ENCODE results near the gene EN1.

The EN1 gene

DNA sequence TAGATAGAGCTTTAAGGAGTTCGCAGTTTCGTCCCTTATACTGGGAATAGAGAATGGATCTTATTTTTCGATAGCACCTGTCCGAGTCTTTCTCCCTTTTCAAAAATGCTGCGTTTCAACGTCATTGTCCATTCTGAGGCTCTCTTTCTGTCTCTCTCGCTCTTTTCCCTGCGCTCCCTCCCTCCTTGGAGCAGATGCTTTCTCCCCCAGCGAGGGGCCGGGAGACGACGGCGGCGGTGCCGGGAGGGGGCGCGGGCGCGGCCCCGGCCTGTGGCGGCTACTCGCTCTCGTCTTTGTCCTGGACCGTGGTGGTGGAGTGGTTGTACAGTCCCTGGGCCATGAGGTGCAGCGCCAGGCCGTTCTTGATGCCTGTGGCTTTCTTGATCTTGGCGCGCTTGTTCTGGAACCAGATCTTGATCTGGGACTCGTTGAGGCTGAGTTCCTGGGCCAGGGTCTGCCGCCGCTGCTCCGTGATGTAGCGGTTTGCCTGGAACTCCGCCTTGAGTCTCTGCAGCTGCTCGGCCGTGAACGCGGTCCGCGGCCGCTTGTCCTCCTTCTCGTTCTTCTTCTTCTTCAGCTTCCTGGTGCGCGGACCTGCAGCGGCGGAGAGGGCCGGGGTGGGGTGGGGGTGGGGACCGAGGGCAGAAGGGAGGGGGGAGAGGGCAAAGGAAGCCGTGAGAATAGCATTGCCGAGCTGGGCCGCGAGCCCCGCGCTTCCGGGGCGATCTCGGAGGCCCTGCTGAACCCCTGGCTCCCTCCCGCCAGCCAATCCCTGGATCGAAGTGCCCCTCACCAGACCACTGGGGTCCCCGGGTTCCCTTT lies 4.6 kb downstream of the EN1 start:
- no peak for DNase-seq

DNA sequence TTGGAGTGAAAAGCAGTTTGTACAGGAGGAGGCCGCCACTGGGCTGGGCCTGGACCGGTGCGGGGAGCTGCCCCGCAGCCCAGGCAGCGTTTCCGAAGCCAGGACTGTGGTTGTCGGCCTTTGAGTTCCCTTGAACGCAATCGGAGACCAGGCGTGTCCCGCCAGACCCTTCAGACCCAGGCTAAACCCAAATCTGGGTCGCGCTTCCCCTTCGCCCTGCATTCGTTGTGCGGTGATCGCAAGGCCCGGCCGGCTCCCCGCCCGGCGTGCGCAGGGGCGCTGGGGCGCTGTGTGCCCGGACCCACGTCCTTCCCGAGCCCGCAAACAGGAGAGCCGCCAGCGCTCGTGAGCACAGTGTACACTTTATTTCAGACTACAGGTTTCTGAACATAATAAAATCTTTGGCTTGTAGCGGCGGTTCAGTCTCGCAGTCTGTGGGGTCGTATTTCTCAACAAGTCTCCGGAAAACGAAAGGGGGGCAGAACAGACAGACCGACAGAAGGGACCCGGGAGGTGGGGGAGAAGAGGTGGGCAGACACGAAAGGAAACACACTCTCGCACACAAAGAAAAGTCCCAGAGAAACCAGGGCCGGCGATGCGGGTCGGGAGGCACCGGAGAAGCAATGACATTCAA lies 5.5 kb downstream of the EN1 start:
- DNase-seq = no peak

DNA sequence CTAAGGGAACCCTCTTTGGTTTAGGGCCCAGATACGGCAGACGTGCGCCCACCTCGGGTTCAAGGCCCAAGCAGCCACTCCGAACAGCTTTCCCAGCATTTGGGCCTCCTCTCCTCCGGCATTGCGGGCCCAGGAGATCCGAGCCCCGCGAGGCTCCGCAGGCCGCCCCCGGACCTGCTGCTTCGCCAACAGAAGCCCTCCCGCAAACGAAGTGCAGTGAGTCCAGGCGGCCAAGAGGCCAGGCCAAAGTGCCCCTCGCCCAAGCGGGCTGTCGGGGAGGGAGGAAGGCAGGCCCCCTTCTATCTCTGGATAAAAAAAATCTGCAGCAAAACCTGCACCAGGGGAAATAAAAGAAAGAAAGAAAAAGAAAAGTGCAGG lies 6.0 kb downstream of the EN1 start:
- DNase-seq = no peak

DNA sequence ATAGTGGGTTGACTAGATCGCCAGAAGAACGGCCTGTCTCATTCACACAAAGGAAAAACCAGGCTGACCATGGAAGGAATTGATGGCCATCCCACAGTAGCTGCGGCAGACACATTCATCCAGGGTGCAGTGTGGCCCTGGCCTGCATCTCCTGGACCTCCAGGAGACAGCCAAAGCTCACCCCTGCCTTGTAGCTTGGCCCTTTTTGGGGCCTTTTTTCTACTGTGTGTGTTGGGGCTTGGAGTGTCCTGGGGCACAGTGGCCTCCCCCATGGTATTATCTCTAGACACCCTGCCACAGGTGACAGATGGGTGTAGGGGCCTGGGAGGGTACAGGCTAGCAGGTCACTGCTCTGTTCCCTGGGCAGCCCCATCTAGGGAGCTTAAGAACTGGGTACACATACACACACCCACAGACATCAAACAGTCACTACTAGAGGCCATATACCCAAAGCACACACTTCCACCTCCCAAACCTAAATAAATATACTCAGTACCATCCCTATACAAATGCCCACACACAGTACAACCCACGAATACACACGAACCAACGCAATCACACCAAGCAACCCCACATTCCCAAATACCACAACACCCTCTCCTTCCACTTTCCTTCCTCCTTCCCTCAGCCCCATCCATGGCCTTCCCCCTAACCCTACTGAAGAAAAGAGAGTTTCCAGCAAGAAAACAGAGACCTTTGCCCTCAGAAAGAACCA lies 8.6 kb downstream of the EN1 start:
- DNase-seq = no peak

DNA sequence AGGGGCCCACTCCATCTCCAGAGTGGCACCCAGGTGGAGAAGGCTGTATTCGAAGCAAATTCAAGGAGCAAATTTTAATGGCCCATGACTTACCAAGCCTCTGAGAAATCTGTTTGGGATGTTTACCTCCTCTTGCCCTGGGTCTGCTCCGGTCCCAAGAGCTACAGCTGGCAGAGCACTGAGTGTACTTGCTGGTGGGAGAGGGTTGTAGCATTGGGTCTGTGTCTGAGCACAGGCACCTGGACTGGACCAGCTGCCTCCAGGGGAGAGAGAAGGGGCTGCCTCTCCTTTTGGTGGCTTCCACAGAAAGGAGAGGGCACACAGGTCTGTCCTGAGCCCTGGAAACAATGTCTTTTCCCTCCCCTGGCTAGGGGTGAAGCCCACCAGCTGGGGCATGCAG lies 9.8 kb downstream of the EN1 start:
- no peak for DNase-seq

DNA sequence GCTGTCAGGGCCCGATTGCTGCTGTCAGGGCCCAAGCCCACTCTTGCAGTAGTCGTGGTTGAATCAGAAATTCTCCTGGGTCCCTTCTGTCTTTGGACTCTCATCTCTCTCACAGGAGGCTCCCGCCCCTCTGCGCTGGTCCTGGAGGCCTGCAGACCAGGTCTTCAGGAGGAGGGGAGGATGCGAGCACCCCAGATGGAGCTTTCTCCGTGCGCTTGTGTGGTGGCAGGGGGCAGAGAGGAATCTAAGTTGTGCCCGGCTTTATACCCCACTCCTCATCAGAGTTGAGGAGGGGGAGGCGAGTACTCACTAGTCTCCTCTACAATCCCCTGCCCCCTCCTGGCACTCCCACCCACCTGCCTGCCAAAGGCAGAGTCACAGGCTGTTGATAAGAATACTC lies 10.4 kb downstream of the EN1 start:
- no peak for DNase-seq

- DNase-seq = no peak
Measured at GRCh38 chr2:118836411-118836930, 11.0 kb downstream of the EN1 start.

DNA sequence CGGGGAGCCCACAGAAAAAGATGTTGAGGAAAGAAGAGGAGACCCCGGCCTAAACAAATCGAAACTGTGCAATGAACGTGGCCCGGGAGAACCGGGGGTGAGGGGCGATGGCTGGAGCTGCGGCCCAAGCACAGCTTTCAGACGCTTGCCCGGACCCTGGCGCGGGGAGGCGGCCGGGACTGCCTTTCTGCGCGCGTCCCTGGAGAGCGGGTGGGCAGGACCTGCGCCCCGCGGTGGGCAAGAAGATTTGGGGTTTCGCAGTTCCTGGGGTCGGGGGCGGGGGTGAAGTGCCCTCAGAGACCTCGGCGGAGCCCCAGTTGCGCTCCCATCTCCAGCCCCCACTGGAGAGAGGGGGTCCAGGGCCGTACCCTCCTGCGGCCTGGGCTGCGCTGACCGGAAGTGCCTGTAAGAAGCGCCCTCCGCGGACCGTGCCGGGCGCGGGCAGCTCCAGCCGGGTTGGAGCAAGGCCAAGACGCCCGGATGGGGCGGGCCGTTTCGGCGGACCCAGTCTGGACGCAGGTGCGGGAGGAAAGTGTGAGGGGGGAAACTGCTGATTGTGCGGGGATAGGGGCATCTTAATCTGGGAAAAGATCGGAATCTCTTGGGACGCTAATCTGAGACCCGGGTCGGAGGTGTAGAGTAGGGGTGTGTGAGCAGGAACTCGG lies 11.6 kb downstream of the EN1 start:
- no peak for DNase-seq

GRCh38 chr2:118834901-118835745 lies 12.3 kb downstream of the EN1 start:
- no peak for DNase-seq

DNA sequence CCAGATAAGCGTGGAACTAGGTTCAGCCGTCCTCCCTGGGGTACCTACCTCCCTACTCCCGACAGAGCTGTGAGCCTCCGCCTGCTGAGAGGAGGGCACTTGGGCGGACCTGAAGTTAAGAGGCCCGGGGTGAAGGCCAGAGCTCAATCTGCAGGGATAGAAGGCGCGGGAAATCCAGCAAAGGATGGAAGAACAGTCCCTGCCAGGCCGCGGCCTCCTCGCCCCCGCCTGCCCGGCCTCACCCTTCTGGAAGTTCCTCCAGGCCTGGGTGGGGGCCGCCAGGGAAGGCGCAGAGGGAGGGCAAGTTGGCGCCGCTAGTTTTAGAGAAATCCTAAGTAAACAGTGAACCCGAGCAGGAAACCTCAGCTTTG lies 13.0 kb downstream of the EN1 start:
- no peak for DNase-seq

GRCh38 chr2:118833716-118834439 lies 13.6 kb downstream of the EN1 start:
- DNase-seq = no peak

DNA sequence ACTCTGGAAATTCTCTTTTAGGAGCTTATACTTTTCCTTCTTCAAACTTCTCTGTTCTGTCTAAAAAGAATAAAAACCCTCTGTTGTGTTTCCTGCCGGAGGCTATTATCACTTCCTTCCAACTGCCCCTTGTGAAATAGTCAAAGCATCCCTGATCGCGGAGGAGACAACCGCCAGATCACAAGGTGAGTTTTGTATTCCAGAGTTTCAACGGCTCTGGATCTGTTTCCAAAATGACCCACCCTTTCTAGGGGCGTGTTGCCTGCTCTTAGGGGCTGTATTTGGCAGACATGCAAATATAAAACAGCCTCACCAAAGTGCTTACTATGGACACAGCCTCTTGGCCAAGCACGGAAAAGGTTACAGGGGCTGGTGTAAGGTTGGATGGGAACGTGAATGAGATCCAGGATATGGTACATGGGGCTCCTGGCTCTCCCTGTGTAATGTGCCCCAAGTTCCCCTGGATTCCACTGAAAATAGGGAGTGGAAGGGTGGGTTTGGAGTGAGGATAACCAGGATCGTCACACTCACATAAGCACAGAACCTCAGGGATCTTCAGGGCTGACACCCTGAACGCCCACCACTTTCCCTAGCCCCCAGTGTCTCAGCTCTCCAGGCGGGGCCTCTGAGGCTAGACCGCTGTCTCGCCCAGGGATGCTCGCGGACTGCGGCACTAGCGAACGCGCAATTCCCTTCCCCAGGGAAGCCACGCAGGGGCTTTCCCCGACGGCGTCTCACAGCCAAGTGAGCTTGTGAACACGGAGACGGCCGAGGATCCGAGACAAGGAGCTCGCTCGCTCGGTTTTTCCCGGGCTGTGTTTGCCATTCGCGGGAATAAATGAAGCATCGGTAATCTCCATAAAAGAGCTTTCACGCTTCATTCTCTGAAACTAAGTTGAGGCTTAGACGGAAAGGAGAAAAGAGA lies 14.4 kb downstream of the EN1 start:
- DNase-seq = no peak

GRCh38 chr2:118832071-118832790 lies 15.2 kb downstream of the EN1 start:
- no peak for DNase-seq

GRCh38 chr2:118830881-118831280 lies 16.6 kb downstream of the EN1 start:
- DNase-seq = no peak

DNA sequence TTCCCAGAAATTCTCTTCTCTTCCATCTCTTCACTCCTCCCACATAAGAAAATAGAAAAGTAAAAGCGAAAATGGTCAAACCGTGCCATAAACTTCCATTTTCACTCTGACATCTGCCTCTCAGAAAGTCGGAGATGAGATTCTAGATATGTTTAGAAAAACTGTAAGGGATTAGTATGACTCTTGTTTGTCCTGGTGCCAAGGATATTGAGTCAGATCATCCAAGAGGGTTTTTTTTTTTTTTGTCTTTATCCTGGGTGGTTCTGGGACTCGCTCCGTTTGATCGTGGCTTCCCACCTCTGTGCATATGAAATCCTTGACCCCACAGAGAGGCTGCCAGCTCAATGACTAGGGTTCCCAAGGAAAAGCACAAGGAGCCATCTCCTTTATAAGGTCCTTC lies 17.3 kb downstream of the EN1 start:
- no peak for DNase-seq

DNA sequence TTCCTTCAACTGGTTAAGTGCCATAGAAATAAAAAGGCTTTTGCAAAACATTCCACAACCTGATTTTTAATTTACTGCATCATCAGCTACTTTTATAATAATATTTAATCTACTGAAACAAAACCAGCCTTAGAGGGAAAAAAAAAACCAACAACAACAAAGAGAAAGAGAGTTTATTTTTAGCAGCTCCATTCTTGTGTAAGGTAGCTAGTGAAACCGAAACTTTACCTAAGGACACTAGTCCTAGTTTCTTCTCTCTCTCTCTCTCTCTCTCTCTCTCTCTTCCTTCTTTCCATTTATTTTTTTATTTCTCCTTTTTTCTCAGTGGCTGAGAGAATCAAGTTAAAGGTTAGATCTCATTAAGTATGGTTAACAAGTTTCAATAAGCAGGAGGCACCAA lies 21.4 kb downstream of the EN1 start:
- no peak for DNase-seq

DNA sequence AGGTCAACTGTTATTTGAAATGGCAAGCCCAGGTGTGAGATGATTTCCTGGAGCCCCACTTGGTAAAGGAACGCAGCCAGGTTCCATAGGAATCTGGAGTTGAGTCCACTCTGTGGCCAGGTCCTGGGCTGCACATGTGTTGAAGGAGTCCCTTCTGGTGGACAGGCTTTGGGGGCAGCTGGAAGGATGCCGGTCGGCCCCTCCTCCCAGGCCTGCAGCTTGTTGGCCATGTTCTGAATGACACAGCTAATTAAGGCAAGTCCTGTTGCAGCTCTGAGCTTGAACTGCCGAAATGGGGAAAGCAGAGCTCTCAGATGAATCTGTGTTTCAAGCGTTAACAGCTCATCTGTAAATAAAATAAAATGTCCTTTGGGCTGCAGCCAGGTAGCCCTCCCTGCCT lies 23.8 kb downstream of the EN1 start:
- no peak for DNase-seq

DNA sequence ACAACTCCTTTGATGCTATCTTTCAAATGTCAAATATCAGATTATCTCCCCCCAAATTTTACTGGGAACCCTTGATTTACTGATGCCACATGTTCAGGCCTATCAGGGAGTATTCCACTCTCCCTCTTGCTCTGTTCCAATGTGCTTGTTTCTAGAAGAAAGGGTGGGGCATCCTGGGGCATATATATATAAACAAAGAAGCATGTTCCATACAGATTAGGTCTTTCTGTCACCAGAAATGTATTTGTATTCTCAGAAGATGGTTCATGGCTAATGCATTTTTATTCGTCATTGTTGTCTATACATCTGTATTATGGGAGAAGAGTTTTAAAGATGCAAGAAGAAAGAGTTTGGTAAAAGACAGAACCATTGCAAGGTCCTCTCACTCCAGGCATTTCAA lies 24.9 kb downstream of the EN1 start:
- DNase-seq = no peak

GRCh38 chr2:118822015-118822414 lies 25.4 kb downstream of the EN1 start:
- DNase-seq = no peak

DNA sequence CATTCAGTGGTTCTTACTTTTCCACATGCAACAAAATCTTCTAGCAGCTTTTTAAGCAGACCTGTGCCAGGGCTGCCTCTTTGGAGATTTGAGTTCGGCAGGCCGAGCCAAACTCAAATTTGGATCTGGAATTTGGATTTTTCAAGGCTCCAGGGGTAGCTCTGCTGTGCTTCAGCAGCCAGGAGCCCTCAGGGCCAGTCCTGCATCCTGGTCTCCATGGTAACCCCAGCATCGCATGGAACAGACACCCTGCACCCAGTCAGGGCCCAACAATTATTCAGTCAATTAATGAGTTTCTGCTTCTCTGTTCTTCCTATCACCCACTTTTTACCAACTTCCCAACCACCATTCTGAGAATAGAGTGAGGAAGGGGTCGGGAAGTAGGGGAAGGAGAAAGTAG lies 30.0 kb downstream of the EN1 start:
- DNase-seq = no peak
